ENCODE results near the gene NET1. TPM values are rescaled to one million over a fixed set of nuclear protein-coding genes. Genes with fewer than 3 reads are reported as not detected.

Gene NET1
- total RNA-seq, 1 donor from 2014 or later, result 70.2 TPM

GRCh38 chr10:5490032-5490431, 77.7 kb downstream of the NET1 start:
- no peaks in the 10 kb centered on the region for H3K27me3 Mint-ChIP-seq (ENCODE audit: low read depth)
- no peaks in the 10 kb centered on the region for H3K36me3 Mint-ChIP-seq (ENCODE audit: low read depth)
- TF ChIP-seq, protein P1, sequence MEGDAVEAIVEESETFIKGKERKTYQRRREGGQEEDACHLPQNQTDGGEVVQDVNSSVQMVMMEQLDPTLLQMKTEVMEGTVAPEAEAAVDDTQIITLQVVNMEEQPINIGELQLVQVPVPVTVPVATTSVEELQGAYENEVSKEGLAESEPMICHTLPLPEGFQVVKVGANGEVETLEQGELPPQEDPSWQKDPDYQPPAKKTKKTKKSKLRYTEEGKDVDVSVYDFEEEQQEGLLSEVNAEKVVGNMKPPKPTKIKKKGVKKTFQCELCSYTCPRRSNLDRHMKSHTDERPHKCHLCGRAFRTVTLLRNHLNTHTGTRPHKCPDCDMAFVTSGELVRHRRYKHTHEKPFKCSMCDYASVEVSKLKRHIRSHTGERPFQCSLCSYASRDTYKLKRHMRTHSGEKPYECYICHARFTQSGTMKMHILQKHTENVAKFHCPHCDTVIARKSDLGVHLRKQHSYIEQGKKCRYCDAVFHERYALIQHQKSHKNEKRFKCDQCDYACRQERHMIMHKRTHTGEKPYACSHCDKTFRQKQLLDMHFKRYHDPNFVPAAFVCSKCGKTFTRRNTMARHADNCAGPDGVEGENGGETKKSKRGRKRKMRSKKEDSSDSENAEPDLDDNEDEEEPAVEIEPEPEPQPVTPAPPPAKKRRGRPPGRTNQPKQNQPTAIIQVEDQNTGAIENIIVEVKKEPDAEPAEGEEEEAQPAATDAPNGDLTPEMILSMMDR (conservative IDR thresholded peaks at IDR 0.05), result no peak
- H3K27ac Mint-ChIP-seq (ENCODE audit: unreplicated experiment), result no peak overlapping the region
- H3K9me3 Mint-ChIP-seq, result no peaks in the 10 kb centered on the region
- DNase-seq (ENCODE audit: low read depth, low spot score), result no peak
- no peaks in the 10 kb centered on the region for H3K4me1 Mint-ChIP-seq
- H3K4me3 Mint-ChIP-seq, result no peak overlapping the region

DNA sequence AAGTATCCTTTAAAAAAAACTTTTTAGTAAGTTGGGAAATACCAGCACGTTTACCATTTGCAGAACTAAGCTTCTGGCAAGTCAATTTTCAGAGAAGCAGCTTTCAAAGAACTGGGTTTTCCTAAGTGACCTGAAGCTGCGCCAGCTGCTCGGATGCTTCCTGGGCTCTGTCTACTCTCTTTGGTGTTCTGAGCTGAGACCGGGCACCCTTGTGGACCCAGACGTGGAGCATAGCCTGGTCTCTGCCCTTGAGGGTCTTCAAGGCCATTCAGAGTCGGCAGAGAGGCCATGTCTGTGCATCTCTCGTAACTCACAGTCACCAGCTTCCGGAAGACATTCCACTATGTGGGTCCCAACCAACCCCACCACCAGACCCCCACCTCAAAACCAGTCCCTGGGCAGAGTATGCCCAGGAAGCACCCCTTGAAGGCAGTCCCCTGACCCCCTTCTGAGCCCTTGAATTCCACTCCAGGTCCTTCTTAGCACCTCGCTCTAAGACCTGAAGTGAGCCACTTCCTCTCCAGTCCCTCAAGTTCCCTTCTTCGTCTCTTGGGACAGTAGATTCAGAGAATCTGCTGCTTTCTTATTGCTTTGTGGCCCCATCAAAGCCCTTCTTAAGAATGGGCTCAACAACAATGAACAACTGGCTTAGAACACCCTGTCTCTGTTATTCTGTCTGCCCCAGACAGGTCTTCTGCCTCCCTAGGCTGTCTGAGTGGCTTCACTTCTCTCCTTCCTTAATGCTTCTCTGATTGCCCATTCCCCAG, 78.5 kb downstream of the NET1 start:
- H3K27ac Mint-ChIP-seq (ENCODE audit: unreplicated experiment), result no peak overlapping the region
- no peaks in the 10 kb centered on the region for H3K27me3 Mint-ChIP-seq (ENCODE audit: low read depth)
- H3K9me3 Mint-ChIP-seq, result no peaks in the 10 kb centered on the region
- H3K36me3 Mint-ChIP-seq (ENCODE audit: low read depth), result no peaks in the 10 kb centered on the region
- DNase-seq (ENCODE audit: low read depth, low spot score), result no peak
- H3K4me1 Mint-ChIP-seq, result no peaks in the 10 kb centered on the region
- TF ChIP-seq, protein P1 (conservative IDR thresholded peaks at IDR 0.05), result no peak
- H3K4me3 Mint-ChIP-seq, result no peak overlapping the region

DNA sequence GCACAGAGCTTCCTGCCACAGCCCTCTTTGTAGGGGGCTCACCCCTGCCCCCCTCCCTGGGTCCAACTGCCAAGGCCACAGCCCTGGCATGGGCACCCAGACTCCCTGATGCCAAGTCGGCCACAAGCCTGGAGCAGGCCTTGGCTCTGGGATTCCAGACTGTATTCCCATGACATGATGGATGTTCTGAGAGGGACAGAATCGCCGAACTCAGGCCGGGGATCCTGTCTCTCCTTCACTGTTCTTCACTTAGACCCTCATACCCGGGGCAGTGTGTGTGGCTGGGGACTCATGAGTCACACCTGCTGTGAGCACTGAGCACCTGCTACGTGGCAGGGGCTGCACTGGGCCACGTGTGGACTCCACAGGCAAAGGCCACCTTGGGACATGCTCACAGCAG, 79.1 kb downstream of the NET1 start:
- H3K27me3 Mint-ChIP-seq (ENCODE audit: low read depth), result no peaks in the 10 kb centered on the region
- no peaks in the 10 kb centered on the region for H3K4me1 Mint-ChIP-seq
- no peak overlapping the region for H3K4me3 Mint-ChIP-seq
- no peaks in the 10 kb centered on the region for H3K36me3 Mint-ChIP-seq (ENCODE audit: low read depth)
- TF ChIP-seq, protein P1 (conservative IDR thresholded peaks at IDR 0.05), result no peak
- no peaks in the 10 kb centered on the region for H3K9me3 Mint-ChIP-seq
- DNase-seq (ENCODE audit: low read depth, low spot score), result no peak
- H3K27ac Mint-ChIP-seq (ENCODE audit: unreplicated experiment), result no peak overlapping the region

DNA sequence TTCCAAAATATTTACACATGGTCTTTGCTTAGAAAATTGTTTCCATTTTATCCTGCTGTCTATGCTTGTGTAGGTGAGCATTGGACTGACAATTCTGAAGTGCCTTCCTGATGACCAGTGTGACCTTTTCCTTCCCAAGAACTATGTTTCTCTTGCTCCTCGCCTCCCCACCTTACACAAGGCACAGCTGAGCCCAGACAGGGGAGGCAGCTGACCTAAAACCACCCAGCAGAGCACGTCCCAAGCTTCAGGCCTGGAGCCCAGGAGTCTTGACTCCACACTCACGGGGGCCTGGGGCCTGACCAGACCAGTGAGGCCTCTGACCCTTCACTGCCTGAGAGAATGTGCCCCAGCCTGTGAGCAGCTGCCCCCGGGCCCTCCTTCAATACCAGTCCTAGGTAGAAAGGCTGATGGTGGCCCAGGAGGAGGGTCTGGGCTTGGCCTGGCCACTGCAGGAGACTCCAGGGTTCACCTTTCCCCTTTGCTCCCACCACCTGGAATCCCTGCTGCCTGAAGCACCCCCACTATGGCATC, 80.0 kb downstream of the NET1 start:
- no peaks in the 10 kb centered on the region for H3K27me3 Mint-ChIP-seq (ENCODE audit: low read depth)
- H3K9me3 Mint-ChIP-seq, result no peaks in the 10 kb centered on the region
- H3K4me3 Mint-ChIP-seq, result no peak overlapping the region
- no peaks in the 10 kb centered on the region for H3K36me3 Mint-ChIP-seq (ENCODE audit: low read depth)
- H3K4me1 Mint-ChIP-seq, result no peaks in the 10 kb centered on the region
- H3K27ac Mint-ChIP-seq (ENCODE audit: unreplicated experiment), result no peak overlapping the region
- no peak for DNase-seq (ENCODE audit: low read depth, low spot score)
- TF ChIP-seq, protein P1 (conservative IDR thresholded peaks at IDR 0.05), result no peak

DNA sequence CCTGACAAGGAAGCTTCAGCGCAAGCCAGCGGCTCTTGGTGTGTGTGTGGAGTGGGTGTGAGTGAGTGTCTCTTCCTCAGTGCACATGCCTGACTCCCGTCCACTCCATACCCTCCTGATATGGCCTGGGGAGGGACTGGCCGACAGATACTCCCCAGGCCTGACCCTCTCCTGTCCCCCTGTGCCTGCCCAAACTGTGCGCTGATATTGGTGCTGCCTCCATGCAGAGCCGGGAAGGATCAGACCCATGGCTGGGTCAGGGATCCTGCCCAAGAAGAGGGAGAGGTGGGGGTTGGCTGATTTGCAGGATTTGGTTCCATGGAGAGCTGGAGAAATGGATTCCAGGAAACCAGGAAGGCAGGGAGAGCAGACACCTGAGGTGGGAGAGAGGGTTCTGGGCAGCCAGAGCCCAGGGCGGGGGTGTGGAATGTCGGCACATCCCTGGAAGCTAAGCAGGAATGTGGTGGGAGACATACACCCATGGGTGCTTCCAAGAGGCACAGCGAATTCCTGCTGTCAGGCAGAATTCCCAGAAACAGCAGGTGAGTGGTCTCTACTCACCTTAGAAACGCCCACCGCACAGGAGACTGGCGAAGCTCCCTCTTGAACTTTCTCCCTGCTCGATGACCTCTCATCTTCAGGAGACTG, 80.7 kb downstream of the NET1 start:
- DNase-seq (ENCODE audit: low read depth, low spot score), result no peak
- Mint-ChIP-seq H3K4me3 (no peak overlapping the region), H3K4me1 (no peaks in the 10 kb centered on the region), H3K27ac (ENCODE audit: unreplicated experiment) (no peak overlapping the region), H3K36me3 (ENCODE audit: low read depth) (no peaks in the 10 kb centered on the region), H3K27me3 (ENCODE audit: low read depth) (no peaks in the 10 kb centered on the region), H3K9me3 (no peaks in the 10 kb centered on the region)
- TF ChIP-seq, protein P1 (conservative IDR thresholded peaks at IDR 0.05), result no peak

Data from neural crest cell (in vitro differentiated cells).